ENCODE measurements around the gene XPR1.

- TF ChIP-seq CTCF (IDR thresholded peaks at IDR 0.05) (no peak), POLR2A (IDR thresholded peaks at IDR 0.05) (no peak), EP300 (IDR thresholded peaks at IDR 0.05) (no peak)
These were observed 64.5 kb downstream of the XPR1 start for GRCh38 chr1:180696361-180696760.
